Measurements from ENCODE around the gene EBF3. TPM values are rescaled to one million over a fixed set of nuclear protein-coding genes. Genes with fewer than 3 reads are reported as not detected.

The EBF3 gene
- total RNA-seq, 1 donor: 31.8 TPM

GRCh38 chr10:129891806-129892205 lies 72.3 kb downstream of the EBF3 start:
- Histone ChIP-seq H3K4me1 (ENCODE audit: insufficient read depth, low read length) (no peaks in the 10 kb centered on the region), H3K4me2 (ENCODE audit: insufficient read depth, low read length) (no peak overlapping the region), H3K4me3 (ENCODE audit: insufficient read depth, low read length) (no peak overlapping the region), H3K27ac (ENCODE audit: low read depth, low read length) (no peak overlapping the region), H3K79me2 (ENCODE audit: insufficient read depth, low read length) (peaks cover 88% of the 10 kb centered on the region), H2AFZ (ENCODE audit: low read length) (no peak overlapping the region), H3K9me3 (ENCODE audit: low read depth, low read length) (no peaks in the 10 kb centered on the region), H3K27me3 (ENCODE audit: insufficient read depth, low read length) (no peaks in the 10 kb centered on the region), H3K36me3 (ENCODE audit: insufficient read depth, low read length) (peaks cover 9% of the 10 kb centered on the region), H4K20me1 (ENCODE audit: insufficient read depth, low read length) (peaks cover 58% of the 10 kb centered on the region)
- TF ChIP-seq CTCF (IDR thresholded peaks at IDR 0.05; ENCODE audit: extremely low read depth, low read depth, low read length): no peak
- no peak for DNase-seq (ENCODE audit: insufficient read length, low spot score, missing footprints)

GRCh38 chr10:129890170-129890569 lies 73.9 kb downstream of the EBF3 start:
- Histone ChIP-seq H3K9me3 (ENCODE audit: low read depth, low read length) (no peaks in the 10 kb centered on the region), H4K20me1 (ENCODE audit: insufficient read depth, low read length) (peaks cover 49% of the 10 kb centered on the region), H3K79me2 (ENCODE audit: insufficient read depth, low read length) (peaks cover 83% of the 10 kb centered on the region), H3K36me3 (ENCODE audit: insufficient read depth, low read length) (peaks cover 9% of the 10 kb centered on the region), H3K4me2 (ENCODE audit: insufficient read depth, low read length) (no peak overlapping the region), H3K4me1 (ENCODE audit: insufficient read depth, low read length) (no peaks in the 10 kb centered on the region), H2AFZ (ENCODE audit: low read length) (no peak overlapping the region), H3K27me3 (ENCODE audit: insufficient read depth, low read length) (no peaks in the 10 kb centered on the region), H3K27ac (ENCODE audit: low read depth, low read length) (no peak overlapping the region), H3K4me3 (ENCODE audit: insufficient read depth, low read length) (no peak overlapping the region)
- DNase-seq (ENCODE audit: insufficient read length, low spot score, missing footprints): no peak
- TF ChIP-seq CTCF (IDR thresholded peaks at IDR 0.05; ENCODE audit: extremely low read depth, low read depth, low read length): no peak

GRCh38 chr10:129888784-129889616 lies 75.1 kb downstream of the EBF3 start:
- Histone ChIP-seq H3K79me2 (ENCODE audit: insufficient read depth, low read length) (peaks cover 83% of the 10 kb centered on the region), H3K36me3 (ENCODE audit: insufficient read depth, low read length) (peaks cover 9% of the 10 kb centered on the region), H2AFZ (ENCODE audit: low read length) (no peak overlapping the region), H3K9me3 (ENCODE audit: low read depth, low read length) (no peaks in the 10 kb centered on the region), H3K27ac (ENCODE audit: low read depth, low read length) (no peak overlapping the region), H3K27me3 (ENCODE audit: insufficient read depth, low read length) (no peaks in the 10 kb centered on the region), H4K20me1 (ENCODE audit: insufficient read depth, low read length) (peaks cover 48% of the 10 kb centered on the region), H3K4me1 (ENCODE audit: insufficient read depth, low read length) (peaks cover 3% of the 10 kb centered on the region), H3K4me2 (ENCODE audit: insufficient read depth, low read length) (no peak overlapping the region), H3K4me3 (ENCODE audit: insufficient read depth, low read length) (no peak overlapping the region)
- DNase-seq (ENCODE audit: insufficient read length, low spot score, missing footprints): peak; percentile 96
- peak; percentile 61 for TF ChIP-seq CTCF (IDR thresholded peaks at IDR 0.05; ENCODE audit: extremely low read depth, low read depth, low read length)

- Histone ChIP-seq H3K4me3 (ENCODE audit: insufficient read depth, low read length) (no peak overlapping the region), H3K27ac (ENCODE audit: low read depth, low read length) (no peak overlapping the region), H3K79me2 (ENCODE audit: insufficient read depth, low read length) (peaks cover 83% of the 10 kb centered on the region), H4K20me1 (ENCODE audit: insufficient read depth, low read length) (peaks cover 54% of the 10 kb centered on the region), H3K9me3 (ENCODE audit: low read depth, low read length) (no peaks in the 10 kb centered on the region), H3K4me2 (ENCODE audit: insufficient read depth, low read length) (no peak overlapping the region), H3K27me3 (ENCODE audit: insufficient read depth, low read length) (no peaks in the 10 kb centered on the region), H2AFZ (ENCODE audit: low read length) (no peak overlapping the region), H3K4me1 (ENCODE audit: insufficient read depth, low read length) (peaks cover 3% of the 10 kb centered on the region), H3K36me3 (ENCODE audit: insufficient read depth, low read length) (peaks cover 9% of the 10 kb centered on the region)
- no peak for TF ChIP-seq CTCF (IDR thresholded peaks at IDR 0.05; ENCODE audit: extremely low read depth, low read depth, low read length)
- no peak for DNase-seq (ENCODE audit: insufficient read length, low spot score, missing footprints)
Measured at GRCh38 chr10:129887986-129888783, 75.9 kb downstream of the EBF3 start.

Data from osteoblast (primary cell).